HL-60 (cell line): ENCODE results near the gene DLGAP3.

Experiments used
- GABPA ChIP-seq: IDR thresholded peaks from 2 replicates; pipeline ENCODE4 v1.6.1; 2012; ENCODE audit warnings: low read depth
- POLR2AphosphoS5 ChIP-seq: IDR thresholded peaks from 2 replicates; pipeline ENCODE4 v1.6.1; 2012; ENCODE audit warnings: low read depth
- REST ChIP-seq: IDR thresholded peaks from 2 replicates; pipeline ENCODE4 v1.6.1; 2012; ENCODE audit warnings: low read depth; ENCODE audit not compliant: insufficient replicate concordance
- SPI1 ChIP-seq: IDR thresholded peaks from 2 replicates; pipeline ENCODE4 v1.6.1; 2012; ENCODE audit warnings: low read depth, mild to moderate bottlenecking, borderline replicate concordance
- TF ChIP-seq, protein P1 (sequence below): IDR thresholded peaks from one replicate; pipeline ENCODE4 v1.5.1; 2011; ENCODE audit warnings: low read length, control low read depth, inconsistent platforms; ENCODE audit not compliant: insufficient read depth

DNA sequence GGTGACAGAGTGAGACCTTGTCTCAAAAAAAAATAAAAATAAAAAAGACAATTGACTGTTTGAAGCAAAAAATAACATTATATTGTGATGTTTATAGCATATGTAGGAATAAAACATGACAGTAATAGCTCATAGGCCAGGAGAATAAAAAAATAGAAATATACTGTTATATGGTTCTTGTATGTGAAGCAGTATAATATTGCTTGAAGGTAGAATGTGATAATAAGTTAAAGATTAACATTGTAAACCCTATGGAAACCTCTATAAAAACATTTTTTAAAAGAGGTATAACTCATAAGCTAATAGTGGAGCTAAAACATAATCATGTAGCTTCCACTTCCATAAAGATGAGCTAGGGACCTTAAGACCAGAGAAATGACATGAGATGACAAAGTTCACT, 113.1 kb downstream of the DLGAP3 start:
- TF ChIP-seq, protein P1, sequence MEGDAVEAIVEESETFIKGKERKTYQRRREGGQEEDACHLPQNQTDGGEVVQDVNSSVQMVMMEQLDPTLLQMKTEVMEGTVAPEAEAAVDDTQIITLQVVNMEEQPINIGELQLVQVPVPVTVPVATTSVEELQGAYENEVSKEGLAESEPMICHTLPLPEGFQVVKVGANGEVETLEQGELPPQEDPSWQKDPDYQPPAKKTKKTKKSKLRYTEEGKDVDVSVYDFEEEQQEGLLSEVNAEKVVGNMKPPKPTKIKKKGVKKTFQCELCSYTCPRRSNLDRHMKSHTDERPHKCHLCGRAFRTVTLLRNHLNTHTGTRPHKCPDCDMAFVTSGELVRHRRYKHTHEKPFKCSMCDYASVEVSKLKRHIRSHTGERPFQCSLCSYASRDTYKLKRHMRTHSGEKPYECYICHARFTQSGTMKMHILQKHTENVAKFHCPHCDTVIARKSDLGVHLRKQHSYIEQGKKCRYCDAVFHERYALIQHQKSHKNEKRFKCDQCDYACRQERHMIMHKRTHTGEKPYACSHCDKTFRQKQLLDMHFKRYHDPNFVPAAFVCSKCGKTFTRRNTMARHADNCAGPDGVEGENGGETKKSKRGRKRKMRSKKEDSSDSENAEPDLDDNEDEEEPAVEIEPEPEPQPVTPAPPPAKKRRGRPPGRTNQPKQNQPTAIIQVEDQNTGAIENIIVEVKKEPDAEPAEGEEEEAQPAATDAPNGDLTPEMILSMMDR, result no peak
- TF ChIP-seq POLR2AphosphoS5 (no peak), GABPA (no peak), REST (no peak), SPI1 (no peak)
